ENCODE results near the gene ZNF367.

Gene ZNF367

GRCh38 chr9:96418083-96418919, at the start of gene ZNF367:
Gene ZNF367 (minus strand): TSS chr9:96418370. CDS start chr9:96418032, 338 bp downstream.
- Mint-ChIP-seq H3K9me3 (no peaks in the 10 kb centered on the region), H3K36me3 (peaks cover 4% of the 10 kb centered on the region in 2 donors), H3K4me1 (peaks cover 20 to 44% of the 10 kb centered on the region in 2 donors), H3K4me3 (peak within 1 kb of the TSS; percentile 91 to 92), H3K27ac (peak within 1 kb of the TSS; percentile 95), H3K27me3 (no peaks in the 10 kb centered on the region)
- peak; percentile 94 for DNase-seq
- peak; percentile 80 to 82 for ATAC-seq (replicated peaks)

GRCh38 chr9:96467784-96468183, 49.6 kb upstream of the ZNF367 start:
- ATAC-seq (replicated peaks) = no peak
- Mint-ChIP-seq H3K4me1 (no peaks in the 10 kb centered on the region), H3K9me3 (no peaks in the 10 kb centered on the region), H3K4me3 (no peak overlapping the region), H3K36me3 (peaks cover 20 to 28% of the 10 kb centered on the region in 2 donors), H3K27me3 (no peaks in the 10 kb centered on the region), H3K27ac (no peak overlapping the region)
- no peak for DNase-seq

- Mint-ChIP-seq H3K36me3 (peaks cover 21 to 41% of the 10 kb centered on the region in 2 donors), H3K27me3 (no peaks in the 10 kb centered on the region), H3K27ac (no peak overlapping the region), H3K4me1 (no peaks in the 10 kb centered on the region), H3K9me3 (no peaks in the 10 kb centered on the region), H3K4me3 (no peak overlapping the region)
- DNase-seq = no peak
- ATAC-seq (replicated peaks) = no peak
Observed at GRCh38 chr9:96464426-96464825, 46.3 kb upstream of the ZNF367 start.

- no peaks in the 10 kb centered on the region for H3K27me3 Mint-ChIP-seq
- H3K27ac Mint-ChIP-seq = no peak overlapping the region
- DNase-seq (no peak), ATAC-seq (replicated peaks) (no peak)
- peaks cover 19 to 42% of the 10 kb centered on the region in 2 donors for H3K36me3 Mint-ChIP-seq
- no peaks in the 10 kb centered on the region for H3K9me3 Mint-ChIP-seq
- no peak overlapping the region for H3K4me3 Mint-ChIP-seq
- H3K4me1 Mint-ChIP-seq = no peaks in the 10 kb centered on the region
Observed at GRCh38 chr9:96462541-96462940, 44.4 kb upstream of the ZNF367 start.

GRCh38 chr9:96461336-96461735, 43.2 kb upstream of the ZNF367 start:
- H3K27me3 Mint-ChIP-seq = no peaks in the 10 kb centered on the region
- H3K4me1 Mint-ChIP-seq = no peaks in the 10 kb centered on the region
- ATAC-seq (replicated peaks) (no peak), DNase-seq (no peak)
- H3K4me3 Mint-ChIP-seq = no peak overlapping the region
- H3K27ac Mint-ChIP-seq = no peak overlapping the region
- H3K9me3 Mint-ChIP-seq = no peaks in the 10 kb centered on the region
- H3K36me3 Mint-ChIP-seq = peaks cover 13 to 37% of the 10 kb centered on the region in 2 donors

GRCh38 chr9:96460882-96461281, 42.7 kb upstream of the ZNF367 start:
- DNase-seq (no peak), ATAC-seq (replicated peaks) (no peak)
- no peak overlapping the region for H3K4me3 Mint-ChIP-seq
- peaks cover 12 to 33% of the 10 kb centered on the region in 2 donors for H3K36me3 Mint-ChIP-seq
- H3K9me3 Mint-ChIP-seq = no peaks in the 10 kb centered on the region
- H3K27ac Mint-ChIP-seq = no peak overlapping the region
- no peaks in the 10 kb centered on the region for H3K27me3 Mint-ChIP-seq
- H3K4me1 Mint-ChIP-seq = no peaks in the 10 kb centered on the region

GRCh38 chr9:96460470-96460869, 42.3 kb upstream of the ZNF367 start:
- H3K27ac Mint-ChIP-seq = no peak overlapping the region
- H3K27me3 Mint-ChIP-seq = no peaks in the 10 kb centered on the region
- no peak for ATAC-seq (replicated peaks)
- no peaks in the 10 kb centered on the region for H3K4me1 Mint-ChIP-seq
- no peak overlapping the region for H3K4me3 Mint-ChIP-seq
- peaks cover 12 to 29% of the 10 kb centered on the region in 2 donors for H3K36me3 Mint-ChIP-seq
- DNase-seq = no peak
- no peaks in the 10 kb centered on the region for H3K9me3 Mint-ChIP-seq

- Mint-ChIP-seq H3K27ac (no peak overlapping the region), H3K4me3 (no peak overlapping the region), H3K36me3 (peaks cover 12 to 23% of the 10 kb centered on the region in 2 donors), H3K4me1 (no peaks in the 10 kb centered on the region), H3K9me3 (no peaks in the 10 kb centered on the region), H3K27me3 (no peaks in the 10 kb centered on the region)
- no peak for ATAC-seq (replicated peaks)
- DNase-seq = no peak
Observed at GRCh38 chr9:96459268-96460007, 41.3 kb upstream of the ZNF367 start.

GRCh38 chr9:96458226-96458625, 40.1 kb upstream of the ZNF367 start:
- Mint-ChIP-seq H3K4me1 (peaks cover 0 to 3% of the 10 kb centered on the region in 2 donors), H3K27me3 (no peaks in the 10 kb centered on the region), H3K36me3 (peaks cover 11 to 28% of the 10 kb centered on the region in 2 donors), H3K4me3 (no peak overlapping the region), H3K27ac (no peak overlapping the region), H3K9me3 (no peaks in the 10 kb centered on the region)
- DNase-seq = no peak
- ATAC-seq (replicated peaks) = no peak

GRCh38 chr9:96457266-96457665, 39.1 kb upstream of the ZNF367 start:
- peaks cover 0 to 3% of the 10 kb centered on the region in 2 donors for H3K4me1 Mint-ChIP-seq
- H3K27me3 Mint-ChIP-seq = no peaks in the 10 kb centered on the region
- no peak overlapping the region for H3K4me3 Mint-ChIP-seq
- no peak overlapping the region for H3K27ac Mint-ChIP-seq
- no peak for ATAC-seq (replicated peaks)
- peaks cover 11 to 28% of the 10 kb centered on the region in 2 donors for H3K36me3 Mint-ChIP-seq
- no peak for DNase-seq
- H3K9me3 Mint-ChIP-seq = no peaks in the 10 kb centered on the region

GRCh38 chr9:96453625-96454024, 35.5 kb upstream of the ZNF367 start:
- H3K27ac Mint-ChIP-seq = no peak overlapping the region
- H3K36me3 Mint-ChIP-seq = peaks cover 4 to 13% of the 10 kb centered on the region in 2 donors
- H3K27me3 Mint-ChIP-seq = peaks cover 7 to 12% of the 10 kb centered on the region in 2 donors
- ATAC-seq (replicated peaks) (no peak), DNase-seq (no peak)
- H3K4me3 Mint-ChIP-seq = no peak overlapping the region
- H3K4me1 Mint-ChIP-seq = peaks cover 12 to 17% of the 10 kb centered on the region in 2 donors
- no peaks in the 10 kb centered on the region for H3K9me3 Mint-ChIP-seq

- H3K36me3 Mint-ChIP-seq = peaks cover 2 to 8% of the 10 kb centered on the region in 2 donors
- H3K4me1 Mint-ChIP-seq = peaks cover 12 to 17% of the 10 kb centered on the region in 2 donors
- DNase-seq (peak; percentile 36), ATAC-seq (replicated peaks) (peak; percentile 14 to 22)
- H3K27ac Mint-ChIP-seq = peak overlapping the region; percentile 86
- H3K9me3 Mint-ChIP-seq = no peaks in the 10 kb centered on the region
- peaks cover 7 to 12% of the 10 kb centered on the region in 2 donors for H3K27me3 Mint-ChIP-seq
- peak overlapping the region; percentile 91 to 96 for H3K4me3 Mint-ChIP-seq
Observed at GRCh38 chr9:96450613-96451528, 32.7 kb upstream of the ZNF367 start.

GRCh38 chr9:96449845-96450612, 31.9 kb upstream of the ZNF367 start, which contains the start of gene HABP4:
Gene HABP4 (plus strand): TSS chr9:96450169. CDS start chr9:96450280, 111 bp downstream.
- peak; percentile 93 for DNase-seq
- peak; percentile 92 to 95 for ATAC-seq (replicated peaks)
- Mint-ChIP-seq H3K4me1 (peaks cover 12 to 17% of the 10 kb centered on the region in 2 donors), H3K27me3 (peaks cover 7 to 12% of the 10 kb centered on the region in 2 donors), H3K27ac (peak within 1 kb of the TSS; percentile 83), H3K36me3 (peaks cover 2 to 8% of the 10 kb centered on the region in 2 donors), H3K9me3 (no peaks in the 10 kb centered on the region), H3K4me3 (peak within 1 kb of the TSS; percentile 91 to 96)

Measured in stimulated activated naive B cell treated with anti-CD40 and anti-IgM and Interleukin-4, amounts not matched to agents 10 μg/mL and 1 μg/mL and 100 μg/mL, for 72 hours (primary cell).